ENCODE measurements around the gene ATP2C2.

Gene ATP2C2

GRCh38 chr16:84347161-84347560 is 21.2 kb upstream of the ATP2C2 start:
- H3K4me1 ChIP-seq (ENCODE audit: control insufficient read depth, low read length), result no peaks in the 10 kb centered on the region
- H3K27me3 ChIP-seq (ENCODE audit: control insufficient read depth, low read length), result peaks cover 3% of the 10 kb centered on the region; the same call in 1 of the 2 replicates
- no peaks in the 10 kb centered on the region for H3K9me2 ChIP-seq (replicated peaks; ENCODE audit: control insufficient read depth, low read length)
- H3K27ac ChIP-seq (ENCODE audit: low read depth, low read length), result no peak overlapping the region
- H4K20me1 ChIP-seq (ENCODE audit: control insufficient read depth, insufficient read depth, low read depth, low read length), result no peaks in the 10 kb centered on the region
- no peaks in the 10 kb centered on the region for H3K36me3 ChIP-seq (ENCODE audit: control insufficient read depth, low read length)
- H3K9me3 ChIP-seq (ENCODE audit: control insufficient read depth, insufficient read depth, low read length), result no peaks in the 10 kb centered on the region
- H3K79me2 ChIP-seq (ENCODE audit: control insufficient read depth, low read length), result no peaks in the 10 kb centered on the region
- no peak overlapping the region for H3K4me3 ChIP-seq (ENCODE audit: low read length)
- no peak overlapping the region for H3K4me2 ChIP-seq (ENCODE audit: low read length)
- H3F3A ChIP-seq (ENCODE audit: control insufficient read depth, insufficient read depth), result no peaks in the 10 kb centered on the region
- TF ChIP-seq EZH2phosphoT487 (IDR thresholded peaks at IDR 0.05; ENCODE audit: borderline replicate concordance, low read length) (no peak), CTCF (IDR thresholded peaks at IDR 0.05; ENCODE audit: low read depth, low read length, poor library complexity, severe bottlenecking) (no peak)

GRCh38 chr16:84348386-84348888 is 19.9 kb upstream of the ATP2C2 start:
- peaks cover 3% of the 10 kb centered on the region; the same call in 1 of the 2 replicates for H3K27me3 ChIP-seq (ENCODE audit: control insufficient read depth, low read length)
- no peak overlapping the region for H3K4me3 ChIP-seq (ENCODE audit: low read length)
- H3K4me1 ChIP-seq (ENCODE audit: control insufficient read depth, low read length), result no peaks in the 10 kb centered on the region
- no peaks in the 10 kb centered on the region for H4K20me1 ChIP-seq (ENCODE audit: control insufficient read depth, insufficient read depth, low read depth, low read length)
- no peaks in the 10 kb centered on the region for H3K36me3 ChIP-seq (ENCODE audit: control insufficient read depth, low read length)
- H3K4me2 ChIP-seq (ENCODE audit: low read length), result no peak overlapping the region
- H3K9me2 ChIP-seq (replicated peaks; ENCODE audit: control insufficient read depth, low read length), result no peaks in the 10 kb centered on the region
- TF ChIP-seq EZH2phosphoT487 (IDR thresholded peaks at IDR 0.05; ENCODE audit: borderline replicate concordance, low read length) (no peak), CTCF (IDR thresholded peaks at IDR 0.05; ENCODE audit: low read depth, low read length, poor library complexity, severe bottlenecking) (no peak)
- no peaks in the 10 kb centered on the region for H3K79me2 ChIP-seq (ENCODE audit: control insufficient read depth, low read length)
- H3K27ac ChIP-seq (ENCODE audit: low read depth, low read length), result no peak overlapping the region
- H3F3A ChIP-seq (ENCODE audit: control insufficient read depth, insufficient read depth), result no peaks in the 10 kb centered on the region
- H3K9me3 ChIP-seq (ENCODE audit: control insufficient read depth, insufficient read depth, low read length), result no peaks in the 10 kb centered on the region

GRCh38 chr16:84349862-84350684 is 18.3 kb upstream of the ATP2C2 start:
- Histone ChIP-seq H3K9me3 (ENCODE audit: control insufficient read depth, insufficient read depth, low read length) (no peaks in the 10 kb centered on the region), H3K36me3 (ENCODE audit: control insufficient read depth, low read length) (no peaks in the 10 kb centered on the region), H3K4me1 (ENCODE audit: control insufficient read depth, low read length) (no peaks in the 10 kb centered on the region), H3K27ac (ENCODE audit: low read depth, low read length) (no peak overlapping the region), H3K27me3 (ENCODE audit: control insufficient read depth, low read length) (peaks cover 3% of the 10 kb centered on the region; the same call in 1 of the 2 replicates), H3K9me2 (replicated peaks; ENCODE audit: control insufficient read depth, low read length) (no peaks in the 10 kb centered on the region), H3K4me3 (ENCODE audit: low read length) (no peak overlapping the region), H3K79me2 (ENCODE audit: control insufficient read depth, low read length) (no peaks in the 10 kb centered on the region), H3F3A (ENCODE audit: control insufficient read depth, insufficient read depth) (no peaks in the 10 kb centered on the region), H3K4me2 (ENCODE audit: low read length) (no peak overlapping the region), H4K20me1 (ENCODE audit: control insufficient read depth, insufficient read depth, low read depth, low read length) (no peaks in the 10 kb centered on the region)
- TF ChIP-seq EZH2phosphoT487 (IDR thresholded peaks at IDR 0.05; ENCODE audit: borderline replicate concordance, low read length) (no peak), CTCF (IDR thresholded peaks at IDR 0.05; ENCODE audit: low read depth, low read length, poor library complexity, severe bottlenecking) (no peak)
